H1 (cell line): ENCODE data around the gene CERCAM. TPM values are rescaled to one million over a fixed set of nuclear protein-coding genes. Genes with fewer than 3 reads are reported as not detected.

Experiments used
- ATF2 ChIP-seq: IDR thresholded peaks from 2 replicates; pipeline ENCODE4 v1.6.1; 2012; ENCODE audit warnings: low read length, inconsistent platforms
- CHD7 ChIP-seq: fragments of 300-600 bp; sonication (generic); IDR thresholded peaks from 2 replicates; pipeline ENCODE4 v1.7.1; 2012; ENCODE audit warnings: low read length, moderate library complexity, mild to moderate bottlenecking, inconsistent platforms; ENCODE audit not compliant: insufficient replicate concordance
- EP300 ChIP-seq, 2 experiments: IDR thresholded peaks; 1 replicate in 1 of 2; 2 replicates in 1 of 2; pipeline ENCODE4 v1.6.1; 2011 to 2012; ENCODE audit warnings: low read depth in 2 of 2, low read length in 2 of 2, mild to moderate bottlenecking in 2 of 2, borderline replicate concordance in 1 of 2, inconsistent platforms in 1 of 2, moderate library complexity in 1 of 2
- POU5F1 ChIP-seq: IDR thresholded peaks from 2 replicates; pipeline ENCODE4 v1.6.1; 2011; ENCODE audit warnings: low read depth, mild to moderate bottlenecking, low read length, moderate library complexity
- SIN3A ChIP-seq, 2 experiments: IDR thresholded peaks in 1 of 2; conservative IDR thresholded peaks in 1 of 2; 2 replicates each; pipeline ENCODE4 v1.6.1; 2011 to 2012; ENCODE audit warnings: low read length in 2 of 2, improper control_type of control experiment in 1 of 2, low read depth in 1 of 2, mild to moderate bottlenecking in 1 of 2
- YY1 ChIP-seq: IDR thresholded peaks from 2 replicates; pipeline ENCODE4 v1.6.1; 2011; ENCODE audit warnings: low read depth, mild to moderate bottlenecking, low read length
- polyA plus RNA-seq, 7 experiments: library from polyadenylated mRNA; depleted of rRNA in 3 of 7; stranded (reverse) in 5 of 7; unstranded in 2 of 7; fragments of >200 nt in 5 of 7; fragments of 200-250 nt in 2 of 7; gene quantifications; 1 replicate in 5 of 7; 2 replicates in 1 of 7; 4 replicates in 1 of 7; pipeline versions ENCODE4 v1.2.1 to v1.2.3, GENCODE V29; 2011 to 2013; ENCODE audit warnings: missing spikeins in 2 of 7, mixed read lengths in 2 of 7
- total RNA-seq: library from RNA; stranded (reverse); fragmentation: NEBNext Ultra II Directional; extraction: Animal tissue kit (Norgen Biotek cat#: 25700); gene quantifications from 2 replicates; pipeline ENCODE4 v1.2.1, GENCODE V29; 2021

Gene CERCAM
- total and polyA plus RNA-seq, 2 of the 8 experiments (the other 6 are each of a cell fraction or from before 2014, with no cell fraction given), result 3.1 to 5.2 TPM

- TF ChIP-seq CHD7 (peak; percentile 90), YY1 (0 out of 2 replicates have a peak, but pooled peaks have one; percentile 11), ATF2 (no peak; the same call in 1 of the 2 replicates), EP300 (IDR thresholded peaks at IDR 0.05; ENCODE audit: borderline replicate concordance in 1 of 2, low read depth in 2 of 2, low read length in 2 of 2) (no peak), POU5F1 (peak; percentile 1; the same call in 1 of the 2 replicates), SIN3A (conservative IDR thresholded peaks at IDR 0.05 in 1 of 2, IDR thresholded peaks at IDR 0.05 in 1 of 2; ENCODE audit: low read depth in 1 of 2, low read length in 2 of 2) (peak; percentile 42 to 79; a peak in 2 of 4 replicates)
Observed at GRCh38 chr9:128383007-128383753, 37.5 kb upstream of the CERCAM start (continued).
